Ishikawa (cell line): ENCODE results near the gene PGF.

ENCODE experiments used
- CEBPB ChIP-seq: IDR thresholded peaks from 2 replicates; pipeline ENCODE4 v1.6.1; 2012
- CREB1 ChIP-seq: IDR thresholded peaks from 2 replicates; pipeline ENCODE4 v1.6.1; 2012; ENCODE audit warnings: low read depth
- EGR1 ChIP-seq: IDR thresholded peaks from 2 replicates; pipeline ENCODE4 v1.6.1; 2012
- EP300 ChIP-seq: IDR thresholded peaks from 2 replicates; pipeline ENCODE4 v1.6.1; 2012; ENCODE audit warnings: borderline replicate concordance
- FOXM1 ChIP-seq: IDR thresholded peaks from 2 replicates; pipeline ENCODE4 v1.6.1; 2012; ENCODE audit warnings: low read depth, borderline replicate concordance
- NFIC ChIP-seq: IDR thresholded peaks from 2 replicates; pipeline ENCODE4 v1.6.1; 2012
- RAD21 ChIP-seq: IDR thresholded peaks from 2 replicates; pipeline ENCODE4 v1.6.1; 2012; ENCODE audit warnings: low read depth
- REST ChIP-seq: IDR thresholded peaks from 2 replicates; pipeline ENCODE4 v1.6.1; 2012; ENCODE audit warnings: low read depth, mild to moderate bottlenecking
- TAF1 ChIP-seq: IDR thresholded peaks from 2 replicates; pipeline ENCODE4 v1.6.1; 2012; ENCODE audit warnings: low read depth, mild to moderate bottlenecking
- TCF12 ChIP-seq: IDR thresholded peaks from 2 replicates; pipeline ENCODE4 v1.6.1; 2012; ENCODE audit warnings: low read depth
- TEAD4 ChIP-seq: IDR thresholded peaks from 2 replicates; pipeline ENCODE4 v1.6.1; 2012
- YY1 ChIP-seq: IDR thresholded peaks from 2 replicates; pipeline ENCODE4 v1.6.1; 2012; ENCODE audit warnings: low read depth
- ZBTB7A ChIP-seq: IDR thresholded peaks from 2 replicates; pipeline ENCODE4 v1.6.1; 2012; ENCODE audit warnings: low read depth
- TF ChIP-seq, protein P1 (sequence below): IDR thresholded peaks from 2 replicates; pipeline ENCODE4 v1.6.1; 2012
- TF ChIP-seq, protein P2 (sequence below): IDR thresholded peaks from 2 replicates; pipeline ENCODE4 v1.6.1; 2012

PGF gene

DNA sequence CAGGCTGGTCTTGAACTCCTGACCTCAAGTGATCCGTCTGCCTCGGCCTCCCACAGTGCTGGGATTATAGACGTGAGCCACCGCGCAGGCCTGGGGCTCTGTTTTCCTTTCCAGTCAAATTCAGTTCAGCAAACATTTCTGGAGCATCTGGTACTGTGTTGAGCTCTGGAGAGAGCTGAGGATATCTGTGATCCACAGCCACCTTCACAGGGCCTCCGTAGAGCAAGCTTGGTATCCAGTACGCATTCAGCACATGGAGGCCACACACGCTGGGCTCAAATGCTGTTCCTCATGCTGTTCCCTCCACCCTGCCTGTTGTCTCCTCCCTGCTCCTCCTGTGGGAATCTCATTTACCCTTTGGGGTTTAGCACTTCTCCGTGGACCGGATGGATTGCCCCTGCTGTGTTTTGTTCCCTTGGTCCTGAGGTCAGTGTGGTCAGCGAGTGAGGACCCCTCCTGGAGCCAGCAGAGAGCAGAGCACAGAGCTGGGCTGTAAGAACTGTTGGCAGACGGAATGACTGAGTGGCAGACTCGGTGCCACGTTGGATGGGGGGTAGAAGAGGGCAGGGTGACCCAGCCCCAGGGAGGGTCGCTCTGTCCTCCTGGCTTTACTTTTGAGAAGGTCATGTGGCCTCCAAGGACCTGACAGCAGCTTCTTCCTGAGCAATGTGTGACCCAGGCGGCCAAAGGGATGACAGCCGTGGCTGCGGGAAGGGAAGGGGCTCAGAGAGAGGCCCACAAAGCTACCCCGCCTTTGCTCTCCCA lies 33.2 kb downstream of the PGF start:
- TF ChIP-seq, protein P1, sequence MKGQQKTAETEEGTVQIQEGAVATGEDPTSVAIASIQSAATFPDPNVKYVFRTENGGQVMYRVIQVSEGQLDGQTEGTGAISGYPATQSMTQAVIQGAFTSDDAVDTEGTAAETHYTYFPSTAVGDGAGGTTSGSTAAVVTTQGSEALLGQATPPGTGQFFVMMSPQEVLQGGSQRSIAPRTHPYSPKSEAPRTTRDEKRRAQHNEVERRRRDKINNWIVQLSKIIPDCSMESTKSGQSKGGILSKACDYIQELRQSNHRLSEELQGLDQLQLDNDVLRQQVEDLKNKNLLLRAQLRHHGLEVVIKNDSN, result no peak
- TF ChIP-seq, protein P2, sequence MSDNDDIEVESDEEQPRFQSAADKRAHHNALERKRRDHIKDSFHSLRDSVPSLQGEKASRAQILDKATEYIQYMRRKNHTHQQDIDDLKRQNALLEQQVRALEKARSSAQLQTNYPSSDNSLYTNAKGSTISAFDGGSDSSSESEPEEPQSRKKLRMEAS, result no peak
- TF ChIP-seq TCF12 (no peak), TEAD4 (no peak), ZBTB7A (no peak), YY1 (no peak), CEBPB (no peak), FOXM1 (no peak), EP300 (no peak), EGR1 (no peak)

DNA sequence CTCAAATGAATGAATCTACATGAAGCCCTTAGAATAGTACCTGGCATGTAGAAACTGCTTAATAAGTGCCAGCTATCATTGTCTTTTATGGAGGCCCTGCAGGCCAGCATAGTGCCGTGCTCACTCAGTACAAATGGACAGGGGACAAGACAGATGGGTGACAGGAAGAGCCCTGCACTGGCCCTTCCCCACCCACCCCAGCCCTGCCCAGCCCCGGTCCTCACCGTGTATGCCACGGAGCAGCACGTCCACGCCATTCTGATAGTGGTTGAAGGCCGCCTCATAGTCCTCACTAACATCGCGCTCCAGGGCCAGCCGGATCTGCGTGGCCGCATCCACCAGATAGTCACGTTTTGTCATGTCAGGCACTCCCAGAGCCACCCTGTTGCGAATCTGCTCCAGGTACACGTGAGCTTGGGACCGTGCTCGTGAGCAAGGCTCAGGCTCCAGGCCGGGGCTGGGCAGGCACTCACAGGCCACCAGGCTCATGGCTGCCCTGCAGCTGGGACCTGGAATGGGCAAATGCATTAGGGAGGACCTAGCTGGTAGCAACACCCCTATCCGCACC lies 34.3 kb downstream of the PGF start:
- TF ChIP-seq, protein P1, result no peak
- no peak for TF ChIP-seq EP300
- no peak for TF ChIP-seq YY1
- no peak for TF ChIP-seq CREB1
- TF ChIP-seq, protein P2, result no peak
- TF ChIP-seq TEAD4, result no peak
- TF ChIP-seq TAF1, result no peak
- TF ChIP-seq REST, result no peak
- TF ChIP-seq ZBTB7A, result no peak
- TF ChIP-seq TCF12, result no peak
- no peak for TF ChIP-seq NFIC
- TF ChIP-seq EGR1, result no peak
- no peak for TF ChIP-seq RAD21
- no peak for TF ChIP-seq FOXM1

- no peak for TF ChIP-seq CREB1
- TF ChIP-seq CEBPB, result no peak
- TF ChIP-seq TCF12, result no peak
- TF ChIP-seq ZBTB7A, result no peak
- no peak for TF ChIP-seq FOXM1
- TF ChIP-seq EGR1, result no peak
- TF ChIP-seq RAD21, result no peak
- no peak for TF ChIP-seq REST
- no peak for TF ChIP-seq NFIC
- no peak for TF ChIP-seq EP300
- TF ChIP-seq YY1, result no peak
- TF ChIP-seq, protein P2, result no peak
- TF ChIP-seq, protein P1, result no peak
- TF ChIP-seq TEAD4, result no peak
- no peak for TF ChIP-seq TAF1
Observed at GRCh38 chr14:74920281-74920680, 35.1 kb downstream of the PGF start.

DNA sequence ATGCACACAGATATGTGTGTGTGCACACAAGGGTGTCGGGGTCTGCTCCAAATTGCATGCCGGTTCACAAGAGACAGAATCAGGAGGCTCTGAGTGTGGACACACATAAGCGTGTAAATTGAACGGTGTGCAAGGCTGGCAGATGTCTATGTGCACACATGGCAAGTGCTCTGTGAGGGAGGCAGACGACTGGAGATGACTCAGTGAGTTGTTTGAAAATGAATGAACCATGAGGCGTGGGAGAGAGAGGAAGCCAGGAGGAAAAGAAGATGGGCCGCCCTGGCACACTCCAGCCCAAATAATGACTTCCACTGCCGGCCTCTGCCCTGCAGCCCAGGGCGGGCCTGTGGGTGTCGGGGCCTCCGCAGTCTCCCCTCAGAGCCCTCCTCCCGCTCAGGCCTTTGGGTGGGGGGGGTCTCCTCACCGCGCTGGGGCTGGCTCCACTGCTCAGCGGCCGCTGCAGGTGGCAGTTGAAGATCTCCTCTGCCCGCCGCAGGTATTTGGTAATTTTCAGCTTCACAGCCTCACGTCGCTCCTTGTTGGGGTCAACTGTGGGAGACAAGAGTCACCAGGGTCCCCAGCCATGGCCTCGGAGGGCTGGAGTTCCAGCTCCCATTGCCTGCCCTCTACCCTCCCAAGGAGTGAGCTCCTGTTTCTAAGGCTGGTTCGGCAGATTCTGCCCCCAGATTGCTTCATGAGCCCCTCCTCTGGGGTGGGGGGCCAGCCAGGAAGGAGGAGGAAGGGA lies 35.8 kb downstream of the PGF start:
- TF ChIP-seq TCF12, result no peak
- no peak for TF ChIP-seq RAD21
- TF ChIP-seq EGR1, result no peak
- TF ChIP-seq EP300, result no peak
- TF ChIP-seq YY1, result no peak
